Activated CD8-positive, alpha-beta T cell treated with anti-CD3 and anti-CD28 coated beads for 36 hours (primary cell): Measurements from ENCODE around the gene CGB5. TPM values are rescaled to one million over a fixed set of nuclear protein-coding genes. Genes with fewer than 3 reads are reported as not detected.
"Not testable (repeated sequence)": the region's sequence is repeated elsewhere in the genome, so short reads cannot be mapped to it uniquely, and the experiment has no call there.

ENCODE experiments used
- ATAC-seq: fragments of 200-7000 bp; cut with Tn5 transposase; one replicate; pipeline ENCODE4 v1.10.0; 2021; ENCODE audit warnings: mild to moderate bottlenecking, moderate library complexity
- CTCF ChIA-PET: fragments of 350-600 bp; sonication (Branson Sonifier 250); formaldehyde crosslinking; loops from one replicate; lab custom pipeline; 2021; ENCODE audit warnings: antibody characterized with exemption; lab: Charles Lee
- POLR2A ChIA-PET: fragments of 350-600 bp; sonication (Branson Sonifier 250); formaldehyde crosslinking; loops from one replicate; lab custom pipeline; 2021; ENCODE audit warnings: antibody characterized with exemption; lab: Charles Lee
- DNase-seq: peaks from one replicate; pipeline ENCODE4 v3.0.0-alpha.2; 2020
- H3K27ac Mint-ChIP-seq: one replicate; pipeline ENCODE4 v1.8.0; 2021; ENCODE audit warnings: mild to moderate bottlenecking, mixed read lengths
- H3K27me3 Mint-ChIP-seq: one replicate; pipeline ENCODE4 v1.8.0; 2021; ENCODE audit warnings: mixed read lengths
- H3K36me3 Mint-ChIP-seq: one replicate; pipeline ENCODE4 v1.8.0; 2021; ENCODE audit warnings: low read depth, mixed read lengths
- H3K4me1 Mint-ChIP-seq: one replicate; pipeline ENCODE4 v1.8.0; 2021; ENCODE audit warnings: low read depth, mixed read lengths
- H3K4me3 Mint-ChIP-seq: one replicate; pipeline ENCODE4 v1.8.0; 2021; ENCODE audit warnings: mild to moderate bottlenecking, moderate library complexity, mixed read lengths
- H3K9me3 Mint-ChIP-seq: one replicate; pipeline ENCODE4 v1.8.0; 2021; ENCODE audit warnings: mixed read lengths
- CTCF ChIP-seq: fragments of 200-600 bp; IDR thresholded peaks from one replicate; pipeline ENCODE4 v1.8.0; 2022; ENCODE audit warnings: antibody characterized with exemption, mild to moderate bottlenecking
- intact Hi-C: fragments of 100-400 bp; cut with micrococcal nuclease; formaldehyde crosslinking; loops from one replicate; pipeline ENCODE4 v1.10.0; 2022
- total RNA-seq, 2 experiments: library from RNA; stranded (reverse); gene quantifications; one replicate each; pipeline ENCODE4 v1.2.3, GENCODE V29; 2021

CGB5 gene
- total RNA-seq, 2 experiments from 2014 or later = not detected

- no peak overlapping the region for H3K27ac Mint-ChIP-seq
- H3K4me3 Mint-ChIP-seq = peak overlapping the region; percentile 55
- H3K27me3 Mint-ChIP-seq = peaks cover 9% of the 10 kb centered on the region
- H3K4me1 Mint-ChIP-seq = peaks cover 30% of the 10 kb centered on the region
- CTCF ChIA-PET = interaction anchor here (0.8 to 3.3 kb wide), 5 partner anchors 18 to 80 kb away, joined by 3 to 17 read pairs (median 6); partner anchors contain the start of genes GYS1 and RUVBL2
- H3K36me3 Mint-ChIP-seq = peaks cover 13% of the 10 kb centered on the region
- DNase-seq = peak; percentile 73
- TF ChIP-seq CTCF = peak; percentile 84
- POLR2A ChIA-PET = interaction anchor here (1.5 to 2.4 kb wide), 4 partner anchors 12 to 69 kb away, joined by 4 to 8 read pairs (median 6); partner anchors contain the start of genes GYS1 and RUVBL2
- H3K9me3 Mint-ChIP-seq = no peaks in the 10 kb centered on the region
- ATAC-seq = peak; percentile 77
- intact Hi-C loops = no loop called here
Observed at GRCh38 chr19:49017666-49018351, 25.8 kb upstream of the CGB5 start.

- intact Hi-C loops, H3K9me3 Mint-ChIP-seq, H3K27me3 Mint-ChIP-seq: not testable (repeated sequence)
- peak; percentile 19 for ATAC-seq
- peak overlapping the region; percentile 55 for H3K4me3 Mint-ChIP-seq
- ChIA-PET POLR2A (interaction anchor here (1.5 to 2.4 kb wide), 4 partner anchors 12 to 68 kb away, joined by 4 to 8 read pairs (median 6); partner anchors contain the start of genes GYS1 and RUVBL2), CTCF (interaction anchor here (0.8 to 3.3 kb wide), 6 partner anchors 19 to 181 kb away, joined by 3 to 17 read pairs (median 4); partner anchors contain the start of genes GYS1 and RUVBL2)
- peak overlapping the region; percentile 36 for H3K27ac Mint-ChIP-seq
- peak; percentile 33 for DNase-seq
- H3K4me1 Mint-ChIP-seq = peaks cover 30% of the 10 kb centered on the region
- peaks cover 10% of the 10 kb centered on the region for H3K36me3 Mint-ChIP-seq
Observed at GRCh38 chr19:49018388-49019241, 25.0 kb upstream of the CGB5 start.

GRCh38 chr19:49019242-49019932 lies 24.3 kb upstream of the CGB5 start:
- peaks cover 6% of the 10 kb centered on the region for H3K36me3 Mint-ChIP-seq
- POLR2A ChIA-PET = interaction anchor here (1.5 to 1.7 kb wide), 3 partner anchors 22 to 68 kb away, joined by 4 to 7 read pairs (median 4); partner anchors contain the start of genes GYS1 and RUVBL2
- TF ChIP-seq CTCF = no peak
- H3K4me3 Mint-ChIP-seq = peak overlapping the region; percentile 55
- peak overlapping the region; percentile 36 for H3K27ac Mint-ChIP-seq
- ATAC-seq (peak; percentile 52), DNase-seq (peak; percentile 68)
- H3K27me3 Mint-ChIP-seq = peaks cover 9% of the 10 kb centered on the region
- H3K4me1 Mint-ChIP-seq = peaks cover 30% of the 10 kb centered on the region
- intact Hi-C loops = no loop called here
- H3K9me3 Mint-ChIP-seq = no peaks in the 10 kb centered on the region
- CTCF ChIA-PET = interaction anchor here (0.8 to 3.3 kb wide), 5 partner anchors 19 to 180 kb away, joined by 3 to 17 read pairs (median 4); partner anchors contain the start of genes GYS1 and RUVBL2

- no peak overlapping the region for H3K27ac Mint-ChIP-seq
- H3K9me3 Mint-ChIP-seq = no peaks in the 10 kb centered on the region
- ChIA-PET CTCF (interaction anchor here (0.8 to 3.3 kb wide), 5 partner anchors 20 to 126 kb away, joined by 3 to 17 read pairs (median 4); partner anchors contain the start of genes GYS1 and RUVBL2), POLR2A (no interaction called here)
- intact Hi-C loops = no loop called here
- no peak overlapping the region for H3K4me3 Mint-ChIP-seq
- H3K4me1 Mint-ChIP-seq = peaks cover 30% of the 10 kb centered on the region
- ATAC-seq = no peak
- no peak for DNase-seq
- TF ChIP-seq CTCF = no peak
- H3K27me3 Mint-ChIP-seq = peaks cover 9% of the 10 kb centered on the region
- H3K36me3 Mint-ChIP-seq = peaks cover 6% of the 10 kb centered on the region
Observed at GRCh38 chr19:49020342-49020741, 23.3 kb upstream of the CGB5 start.
